Mesenteric fat pad (tissue), 1 donor: Measurements from ENCODE around the gene ADAM11. TPM values are rescaled to one million over a fixed set of nuclear protein-coding genes. Genes with fewer than 3 reads are reported as not detected.
"Not testable (repeated sequence)": the region's sequence is repeated elsewhere in the genome, so short reads cannot be mapped to it uniquely, and the experiment has no call there.

Source experiments
- DNase-seq: peaks from one replicate; pipeline ENCODE4 v3.0.0-alpha.2; 2020; ENCODE audit warnings: low spot score
- total RNA-seq: library from RNA; stranded (reverse); fragmentation: NEBNext Ultra II Directional; extraction: Animal tissue kit (Norgen Biotek cat#: 25700); gene quantifications from one replicate; pipeline ENCODE4 v1.2.1, GENCODE V29; 2021
- donor health status: DM: yes; HTN: yes; CAD: no.

The ADAM11 gene
- total RNA-seq, 1 donor from 2014 or later: 0.67 TPM

GRCh38 chr17:44794851-44795413, 36.1 kb downstream of the ADAM11 start:
- peak; percentile 35 for DNase-seq

- peak; percentile 49 for DNase-seq
Measured at GRCh38 chr17:44795421-44795820, 36.6 kb downstream of the ADAM11 start.

- peak; percentile 84 for DNase-seq
Measured at GRCh38 chr17:44795928-44796327, 37.1 kb downstream of the ADAM11 start.

GRCh38 chr17:44796731-44797130, 37.9 kb downstream of the ADAM11 start:
- peak; percentile 35 for DNase-seq

GRCh38 chr17:44797802-44798201, 39.0 kb downstream of the ADAM11 start:
- DNase-seq: no peak

- DNase-seq: no peak
Measured at GRCh38 chr17:44798356-44798755, 39.6 kb downstream of the ADAM11 start.

- DNase-seq: no peak
Measured at GRCh38 chr17:44801880-44802279, 43.1 kb downstream of the ADAM11 start.

GRCh38 chr17:44804302-44805089, 45.7 kb downstream of the ADAM11 start:
- DNase-seq: no peak

GRCh38 chr17:44807093-44807816, 48.5 kb downstream of the ADAM11 start:
- DNase-seq: no peak

- DNase-seq: no peak
Measured at GRCh38 chr17:44807817-44808155, 49.0 kb downstream of the ADAM11 start.

- DNase-seq: no peak
Measured at GRCh38 chr17:44808156-44808555, 49.4 kb downstream of the ADAM11 start.

- not testable (repeated sequence) for DNase-seq
Measured at GRCh38 chr17:44808656-44809388, 50.0 kb downstream of the ADAM11 start.

GRCh38 chr17:44812263-44812662, 53.5 kb downstream of the ADAM11 start:
- DNase-seq: no peak

GRCh38 chr17:44818508-44818907, 59.7 kb downstream of the ADAM11 start:
- not testable (repeated sequence) for DNase-seq

- no peak for DNase-seq
Measured at GRCh38 chr17:44820631-44821212, 61.9 kb downstream of the ADAM11 start.

- peak; percentile 41 for DNase-seq
Measured at GRCh38 chr17:44825236-44825635, 66.4 kb downstream of the ADAM11 start.

GRCh38 chr17:44826123-44826790, 67.5 kb downstream of the ADAM11 start:
- DNase-seq: peak; percentile 62

- DNase-seq: no peak
Measured at GRCh38 chr17:44827863-44828262, 69.1 kb downstream of the ADAM11 start.

- peak; percentile 74 for DNase-seq
Measured at GRCh38 chr17:44828919-44829522, 70.2 kb downstream of the ADAM11 start.
